Upper lobe of left lung (tissue), 6 donors: ENCODE measurements around the gene CNP. TPM values are rescaled to one million over a fixed set of nuclear protein-coding genes. Genes with fewer than 3 reads are reported as not detected.

Source experiments
- ATAC-seq, 2 donors: fragments of 200-7000 bp; cut with Tn5 transposase; one replicate each; pipeline ENCODE4 v1.9.1; 2022; ENCODE audit warnings: mild to moderate bottlenecking in 2 of 2, moderate library complexity in 2 of 2; ENCODE audit not compliant: low FRiP score in 2 of 2
- DNase-seq, 2 donors: peaks; one replicate each; pipeline ENCODE4 v3.0.0-alpha.2; 2019 to 2020
- H3K27ac ChIP-seq, 4 donors: fragments of 200-600 bp; sonication (generic); one replicate each; pipeline ENCODE4 v1.5.1; 2016 to 2019
- H3K27me3 ChIP-seq, 4 donors: fragments of 200-600 bp; sonication (generic); one replicate each; pipeline ENCODE4 v1.5.1; 2017 to 2019
- H3K36me3 ChIP-seq, 4 donors: fragments of 200-600 bp; sonication (generic); one replicate each; pipeline ENCODE4 v1.5.1; 2016 to 2019
- H3K4me1 ChIP-seq, 4 donors: fragments of 200-600 bp; sonication (generic); one replicate each; pipeline ENCODE4 v1.5.1; 2018 to 2019
- H3K4me3 ChIP-seq, 4 donors: fragments of 200-600 bp; sonication (generic); one replicate each; pipeline ENCODE4 v1.5.1; 2017 to 2019; ENCODE audit warnings: mild to moderate bottlenecking in 2 of 4, moderate library complexity in 1 of 4
- H3K9me3 ChIP-seq, 4 donors: fragments of 200-600 bp; sonication (generic); one replicate each; pipeline ENCODE4 v1.5.1; 2018 to 2019
- CTCF ChIP-seq, 6 experiments: fragments of 450-650 bp in 4 of 6; fragments of 200-600 bp in 2 of 6; sonication (generic) in 2 of 6; IDR thresholded peaks; one replicate each; pipeline ENCODE4 v1.5.1; 2016 to 2019; ENCODE audit warnings: antibody characterized with exemption in 6 of 6
- EP300 ChIP-seq, 4 donors: sonication (generic); formaldehyde crosslinking; IDR thresholded peaks; one replicate each; pipeline ENCODE4 v1.5.1; 2017; ENCODE audit warnings: antibody characterized with exemption in 4 of 4, control low read depth in 2 of 4
- POLR2A ChIP-seq, 4 donors: fragments of 450-650 bp; IDR thresholded peaks; one replicate each; pipeline ENCODE4 v1.5.1; 2016 to 2017; ENCODE audit warnings: antibody characterized with exemption in 4 of 4, mild to moderate bottlenecking in 2 of 4
- POLR2AphosphoS5 ChIP-seq, 2 donors: sonication (generic); formaldehyde crosslinking; IDR thresholded peaks; one replicate each; pipeline ENCODE4 v1.5.1; 2017; ENCODE audit warnings: antibody characterized with exemption in 2 of 2
- WGBS, 2 donors: methylation state at CpG; one replicate each; pipeline ENCODE4 v1.1.5; 2017 to 2018; 5-methylcytosine and 5-hydroxymethylcytosine counted together
- total RNA-seq, 6 donors: library from RNA; depleted of rRNA in 4 of 6; stranded (reverse); fragments of >200 nt in 4 of 6; gene quantifications; one replicate each; pipeline versions ENCODE4 v1.1.0 to v1.2.1, GENCODE V29; 2016 to 2021
- donor health status: DM: no; HTN: no; CAD: no; lungs with moderate emphysema.
- donor health status: DM: no; HTN: yes; CAD: no; lungs with severe emphysema.

The CNP gene
- total RNA-seq, 6 donors from 2014 or later = 33.4 to 62.3 (median 45.3) TPM

- Histone ChIP-seq H3K4me3 (no peak overlapping the region), H3K4me1 (peaks cover 8 to 20% (median 14%) of the 10 kb centered on the region in 4 donors), H3K27ac (no peak overlapping the region), H3K27me3 (no peaks in the 10 kb centered on the region), H3K9me3 (no peaks in the 10 kb centered on the region), H3K36me3 (no peaks in the 10 kb centered on the region)
- WGBS, 2 donors = 84 to 93% methylated on average over 5 of the region's 5 CpGs
- DNase-seq (no peak), ATAC-seq (no peak)
- no peak for TF ChIP-seq POLR2A (IDR thresholded peaks at IDR 0.05)
- TF ChIP-seq CTCF (IDR thresholded peaks at IDR 0.05) = no peak
- TF ChIP-seq EP300 (IDR thresholded peaks at IDR 0.05) = no peak
- no peak for TF ChIP-seq POLR2AphosphoS5 (IDR thresholded peaks at IDR 0.05)
Measured at GRCh38 chr17:41962111-41962510, 4.5 kb upstream of the CNP start.

GRCh38 chr17:41962768-41963434 lies 3.7 kb upstream of the CNP start:
- Histone ChIP-seq H3K27me3 (no peaks in the 10 kb centered on the region), H3K4me1 (peaks cover 15 to 28% (median 21%) of the 10 kb centered on the region in 4 donors), H3K36me3 (no peaks in the 10 kb centered on the region), H3K9me3 (no peaks in the 10 kb centered on the region), H3K27ac (no peak overlapping the region), H3K4me3 (no peak overlapping the region)
- peak in 1 of 2 donors; percentile 47 for ATAC-seq
- 25 to 26% methylated on average over 4 to 9 of the region's 9 CpGs for WGBS, 2 donors
- DNase-seq = peak in 1 of 2 donors; percentile 66
- TF ChIP-seq POLR2A (IDR thresholded peaks at IDR 0.05) = no peak
- TF ChIP-seq CTCF (IDR thresholded peaks at IDR 0.05) = peak; percentile 74 to 88 (median 82)

- Histone ChIP-seq H3K27ac (peak overlapping the region; percentile 83 to 92 (median 90)), H3K36me3 (peaks cover 0 to 20% (median 11%) of the 10 kb centered on the region in 4 donors), H3K4me1 (peaks cover 17 to 51% (median 32%) of the 10 kb centered on the region in 4 donors), H3K4me3 (peak overlapping the region; percentile 12 to 73 (median 68)), H3K27me3 (no peaks in the 10 kb centered on the region), H3K9me3 (no peaks in the 10 kb centered on the region)
- ATAC-seq (peak; percentile 41 to 83), DNase-seq (peak in 1 of 2 donors; percentile 91)
- no peak for TF ChIP-seq POLR2AphosphoS5 (IDR thresholded peaks at IDR 0.05)
- TF ChIP-seq CTCF (IDR thresholded peaks at IDR 0.05) = peak in 1 of 6 experiments; percentile 6
- WGBS, 2 donors = 7 to 11% methylated on average over 18 of the region's 18 CpGs
Measured at GRCh38 chr17:41965694-41966462, 717 bp upstream of the CNP start.

GRCh38 chr17:41967141-41967920 lies 736 bp downstream of the CNP start:
- H3K4me1 ChIP-seq = peaks cover 17 to 51% (median 32%) of the 10 kb centered on the region in 4 donors
- ATAC-seq = no peak
- peak overlapping the region; percentile 83 to 92 (median 90) for H3K27ac ChIP-seq

More at GRCh38 chr17:41967141-41967920, 736 bp downstream of the CNP start:
- H3K36me3 ChIP-seq = peaks cover 4 to 33% (median 17%) of the 10 kb centered on the region in 4 donors
- H3K4me3 ChIP-seq = peak overlapping the region; percentile 62 to 92 (median 73)
- no peaks in the 10 kb centered on the region for H3K27me3 ChIP-seq
- WGBS, 2 donors = 14 to 15% methylated on average over 11 to 38 of the region's 39 CpGs
- peak; percentile 33 to 90 for DNase-seq
- H3K9me3 ChIP-seq = no peaks in the 10 kb centered on the region
- peak in 1 of 2 donors; percentile 4 for TF ChIP-seq POLR2AphosphoS5 (IDR thresholded peaks at IDR 0.05)
- TF ChIP-seq POLR2A (IDR thresholded peaks at IDR 0.05) = no peak
